Suprapubic skin (tissue), 4 donors: ENCODE measurements around the gene MT1X. TPM values are rescaled to one million over a fixed set of nuclear protein-coding genes. Genes with fewer than 3 reads are reported as not detected.

ENCODE experiments used
- DNase-seq, 2 donors: peaks; one replicate each; pipeline ENCODE4 v3.0.0-alpha.2; 2019; ENCODE audit warnings: low spot score in 2 of 2
- H3K27ac ChIP-seq: fragments of 200-600 bp; sonication (generic); one replicate; pipeline ENCODE4 v1.5.1; 2019
- H3K27me3 ChIP-seq: fragments of 200-600 bp; sonication (generic); one replicate; pipeline ENCODE4 v1.5.1; 2019
- H3K36me3 ChIP-seq: fragments of 200-600 bp; sonication (generic); one replicate; pipeline ENCODE4 v1.5.1; 2019
- H3K4me1 ChIP-seq: fragments of 200-600 bp; sonication (generic); one replicate; pipeline ENCODE4 v1.5.1; 2019
- H3K4me3 ChIP-seq: fragments of 200-600 bp; sonication (generic); one replicate; pipeline ENCODE4 v1.5.1; 2019; ENCODE audit warnings: mild to moderate bottlenecking
- H3K9me3 ChIP-seq: fragments of 200-600 bp; sonication (generic); one replicate; pipeline ENCODE4 v1.5.1; 2019
- EP300 ChIP-seq: sonication (generic); formaldehyde crosslinking; IDR thresholded peaks from one replicate; pipeline ENCODE4 v1.6.1; 2017; ENCODE audit warnings: antibody characterized with exemption
- POLR2A ChIP-seq, 2 donors: fragments of 450-650 bp; IDR thresholded peaks; one replicate each; pipeline ENCODE4 v1.6.1; 2017; ENCODE audit warnings: antibody characterized with exemption in 2 of 2, mild to moderate bottlenecking in 2 of 2, moderate library complexity in 2 of 2
- POLR2AphosphoS5 ChIP-seq, 3 donors: sonication (generic); formaldehyde crosslinking; IDR thresholded peaks; one replicate each; pipeline ENCODE4 v1.6.1; 2017; ENCODE audit warnings: antibody characterized with exemption in 3 of 3
- WGBS: methylation state at CpG from one replicate; pipeline ENCODE4 v1.1.5; 2018; 5-methylcytosine and 5-hydroxymethylcytosine counted together
- total RNA-seq, 4 donors: library from RNA; depleted of rRNA; stranded (reverse); fragments of >200 nt; gene quantifications; one replicate each; pipeline ENCODE4 v1.1.0, GENCODE V29; 2016
- TF ChIP-seq, protein P1 (sequence below), 2 donors: fragments of 200-600 bp in 1 of 2; fragments of 450-650 bp in 1 of 2; sonication (generic) in 1 of 2; IDR thresholded peaks; one replicate each; pipeline ENCODE4 v1.5.1; 2016 to 2019; ENCODE audit warnings: antibody characterized with exemption in 2 of 2, mild to moderate bottlenecking in 1 of 2, moderate library complexity in 1 of 2

Gene MT1X
- total RNA-seq, 4 donors from 2014 or later, result 2,588 to 6,426 (median 4,304) TPM

DNA sequence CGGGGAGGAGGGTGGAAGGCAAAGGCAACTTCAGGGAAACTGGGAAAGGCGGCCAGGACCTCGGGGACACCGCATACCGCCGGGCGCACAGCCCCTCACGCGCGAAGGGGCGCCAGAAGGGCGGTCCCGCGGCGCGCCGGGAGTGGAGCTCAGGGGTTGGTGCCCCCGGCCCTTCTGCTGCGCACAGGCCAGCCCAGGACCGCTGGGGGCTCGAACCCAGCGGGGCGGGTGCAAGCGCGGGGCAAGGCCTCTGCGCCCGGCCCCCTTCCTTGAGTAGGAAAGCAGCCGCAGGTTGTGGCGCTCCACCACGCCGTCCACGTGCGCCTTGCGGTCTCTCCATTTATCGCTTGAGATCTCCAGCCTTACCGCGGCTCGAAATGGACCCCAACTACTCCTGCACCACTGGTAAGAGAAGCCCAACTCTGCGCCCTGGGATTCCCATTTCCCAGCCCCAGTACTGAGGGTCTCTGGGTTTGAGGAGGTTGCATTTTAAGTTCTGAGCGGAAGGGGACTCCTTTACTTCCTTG is 46.8 kb upstream of the MT1X start:
- no peaks in the 10 kb centered on the region for H3K9me3 ChIP-seq
- DNase-seq, result no peak
- no peak overlapping the region for H3K27ac ChIP-seq
- peaks cover 44% of the 10 kb centered on the region for H3K4me1 ChIP-seq
- H3K4me3 ChIP-seq, result peak overlapping the region; percentile 36
- 66% methylated on average over 34 of the region's 40 CpGs for WGBS
- H3K27me3 ChIP-seq, result peaks cover 42% of the 10 kb centered on the region
- TF ChIP-seq POLR2A (IDR thresholded peaks at IDR 0.05) (no peak), POLR2AphosphoS5 (IDR thresholded peaks at IDR 0.05) (no peak), EP300 (no peak)
- TF ChIP-seq, protein P1, sequence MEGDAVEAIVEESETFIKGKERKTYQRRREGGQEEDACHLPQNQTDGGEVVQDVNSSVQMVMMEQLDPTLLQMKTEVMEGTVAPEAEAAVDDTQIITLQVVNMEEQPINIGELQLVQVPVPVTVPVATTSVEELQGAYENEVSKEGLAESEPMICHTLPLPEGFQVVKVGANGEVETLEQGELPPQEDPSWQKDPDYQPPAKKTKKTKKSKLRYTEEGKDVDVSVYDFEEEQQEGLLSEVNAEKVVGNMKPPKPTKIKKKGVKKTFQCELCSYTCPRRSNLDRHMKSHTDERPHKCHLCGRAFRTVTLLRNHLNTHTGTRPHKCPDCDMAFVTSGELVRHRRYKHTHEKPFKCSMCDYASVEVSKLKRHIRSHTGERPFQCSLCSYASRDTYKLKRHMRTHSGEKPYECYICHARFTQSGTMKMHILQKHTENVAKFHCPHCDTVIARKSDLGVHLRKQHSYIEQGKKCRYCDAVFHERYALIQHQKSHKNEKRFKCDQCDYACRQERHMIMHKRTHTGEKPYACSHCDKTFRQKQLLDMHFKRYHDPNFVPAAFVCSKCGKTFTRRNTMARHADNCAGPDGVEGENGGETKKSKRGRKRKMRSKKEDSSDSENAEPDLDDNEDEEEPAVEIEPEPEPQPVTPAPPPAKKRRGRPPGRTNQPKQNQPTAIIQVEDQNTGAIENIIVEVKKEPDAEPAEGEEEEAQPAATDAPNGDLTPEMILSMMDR (IDR thresholded peaks at IDR 0.05), result no peak
- H3K36me3 ChIP-seq, result no peaks in the 10 kb centered on the region

DNA sequence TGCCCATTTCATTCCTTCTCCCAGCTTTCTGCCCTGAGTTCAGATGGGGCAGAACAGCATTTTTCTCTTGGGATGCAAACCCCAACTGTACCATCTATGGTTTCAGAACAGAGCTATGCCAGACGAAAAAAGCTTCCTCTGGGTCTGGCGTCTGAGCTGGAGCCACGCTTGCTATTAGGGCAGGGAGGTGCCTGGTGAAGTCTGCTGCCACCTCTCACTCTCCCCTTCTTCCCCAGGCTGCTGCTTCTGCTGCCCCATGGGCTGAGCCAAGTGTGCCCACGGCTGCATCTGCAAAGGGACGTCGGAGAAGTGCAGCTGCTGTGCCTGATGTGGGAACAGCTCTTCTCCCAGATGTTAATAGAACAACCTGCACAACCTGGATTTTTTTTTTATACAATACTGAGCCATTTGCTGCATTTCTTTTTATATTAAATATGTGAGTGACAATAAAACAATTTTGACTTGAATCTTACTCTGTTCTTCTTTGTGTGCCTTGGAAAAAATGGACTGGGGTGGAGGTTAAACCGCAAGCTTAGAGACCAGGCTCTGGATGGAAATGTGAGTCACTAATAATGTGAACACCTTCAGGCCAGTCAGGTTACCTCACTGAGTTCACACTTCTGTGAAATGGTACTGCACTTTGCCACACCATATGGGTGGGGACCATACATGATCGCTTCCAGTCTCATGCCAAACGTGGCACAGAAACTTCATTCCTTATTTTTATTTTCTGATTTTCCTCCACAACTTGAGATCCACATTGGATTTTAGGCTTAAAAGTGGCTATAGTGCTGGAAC is 45.5 kb upstream of the MT1X start:
- H3K36me3 ChIP-seq, result no peaks in the 10 kb centered on the region
- WGBS, result 72% methylated on average over 7 of the region's 9 CpGs
- TF ChIP-seq POLR2AphosphoS5 (IDR thresholded peaks at IDR 0.05), result no peak
- TF ChIP-seq POLR2A (IDR thresholded peaks at IDR 0.05), result no peak
- TF ChIP-seq EP300, result no peak
- no peak overlapping the region for H3K27ac ChIP-seq
- peaks cover 42% of the 10 kb centered on the region for H3K27me3 ChIP-seq
- DNase-seq, result no peak
- no peaks in the 10 kb centered on the region for H3K9me3 ChIP-seq
- no peak overlapping the region for H3K4me3 ChIP-seq
- H3K4me1 ChIP-seq, result peaks cover 41% of the 10 kb centered on the region

DNA sequence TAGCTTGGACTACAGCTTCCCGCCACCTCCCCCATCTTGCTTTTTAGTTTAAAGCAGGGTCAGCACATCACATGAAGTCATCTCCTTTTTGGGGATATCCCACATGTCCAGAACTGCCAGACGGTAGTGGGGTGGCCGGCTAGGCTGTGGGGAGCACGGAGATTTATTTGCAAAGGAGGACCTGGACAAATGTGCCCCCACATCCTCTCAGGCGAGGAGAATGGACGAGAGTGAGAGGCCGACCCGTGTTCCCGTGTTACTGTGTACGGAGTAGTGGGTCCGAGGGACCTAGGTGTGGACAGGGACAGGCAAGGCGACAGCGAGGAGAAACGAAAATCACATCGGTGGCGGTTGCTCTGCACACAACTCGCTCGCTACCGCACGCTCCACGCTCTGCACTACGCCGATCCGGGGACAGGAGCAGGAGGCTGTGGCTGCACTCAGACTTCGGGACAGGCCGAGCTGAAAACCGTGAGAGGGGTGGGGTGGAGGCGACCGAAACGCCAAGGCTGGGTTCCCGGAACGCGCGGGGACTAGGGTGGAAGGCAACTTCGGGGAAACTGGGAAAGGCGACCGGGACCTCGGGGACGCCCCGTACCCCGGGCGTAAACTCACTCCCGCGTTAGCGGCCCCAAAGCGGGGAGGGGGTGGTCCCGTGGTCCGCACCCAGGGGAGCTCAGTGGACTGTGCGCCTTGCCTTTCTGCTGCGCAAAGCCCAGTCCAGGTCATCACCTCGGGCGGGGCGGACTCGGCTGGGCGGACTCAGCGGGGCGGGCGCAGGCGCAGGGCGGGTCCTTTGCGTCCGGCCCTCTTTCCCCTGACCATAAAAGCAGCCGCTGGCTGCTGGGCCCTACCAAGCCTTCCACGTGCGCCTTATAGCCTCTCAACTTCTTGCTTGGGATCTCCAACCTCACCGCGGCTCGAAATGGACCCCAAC is 44.2 kb upstream of the MT1X start, which contains the start of gene MT1A:
MT1A (plus strand) TSS at position 853 of the 937 bp plus-strand sequence; CDS start at position 926, 73 bp downstream.
- Histone ChIP-seq H3K4me3 (peak within 1 kb of the TSS; percentile 47), H3K36me3 (no peaks in the 10 kb centered on the region), H3K4me1 (peaks cover 34% of the 10 kb centered on the region), H3K9me3 (no peaks in the 10 kb centered on the region), H3K27ac (peak within 1 kb of the TSS; percentile 74), H3K27me3 (peaks cover 42% of the 10 kb centered on the region)
- peak; percentile 88 to 91 for DNase-seq
- TF ChIP-seq EP300, result no peak
- peak in 1 of 2 donors; percentile 63 for TF ChIP-seq POLR2A (IDR thresholded peaks at IDR 0.05)
- TF ChIP-seq POLR2AphosphoS5 (IDR thresholded peaks at IDR 0.05), result peak in 1 of 3 donors; percentile 66
- TF ChIP-seq, protein P1 (IDR thresholded peaks at IDR 0.05), result no peak
- 30% methylated on average over 39 of the region's 68 CpGs for WGBS

DNA sequence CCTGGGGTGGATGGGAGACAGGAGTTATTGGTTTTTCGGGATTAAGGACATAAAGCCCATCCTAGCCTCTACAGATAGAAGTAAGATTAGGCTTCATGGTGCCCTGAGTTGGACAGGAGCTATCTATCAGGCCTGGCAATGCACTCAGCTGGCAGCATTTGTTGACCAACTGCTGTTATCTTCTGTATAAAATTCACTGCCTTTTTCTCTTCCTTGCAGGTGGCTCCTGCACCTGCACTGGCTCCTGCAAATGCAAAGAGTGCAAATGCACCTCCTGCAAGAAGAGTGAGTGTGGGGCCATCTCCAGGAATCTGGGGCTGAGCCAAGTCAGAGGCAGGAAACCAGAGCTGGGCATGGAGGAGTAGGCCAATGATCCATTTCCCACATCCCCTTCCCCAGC is 43.2 kb upstream of the MT1X start:
- H3K4me3 ChIP-seq, result no peak overlapping the region
- H3K27me3 ChIP-seq, result peaks cover 42% of the 10 kb centered on the region

DNA sequence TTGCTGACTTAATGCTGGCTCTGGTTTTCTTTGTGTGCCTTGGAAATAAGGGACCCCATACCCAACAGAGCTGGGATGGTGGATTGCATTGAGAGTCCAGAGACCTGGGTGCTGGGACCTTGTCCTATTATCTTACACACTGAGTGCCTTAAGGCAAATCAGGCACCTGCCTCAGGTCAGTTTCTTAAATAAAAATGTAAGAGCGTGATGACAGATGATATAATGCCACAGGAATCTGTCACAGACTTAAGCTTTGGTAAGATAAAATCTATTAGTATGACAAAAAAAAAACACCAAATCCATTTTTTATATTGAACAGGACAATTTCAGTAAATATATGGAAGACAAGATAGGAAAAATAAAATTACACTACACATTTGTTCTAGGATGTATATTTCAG is 42.2 kb upstream of the MT1X start:
- H3K4me1 ChIP-seq, result peaks cover 38% of the 10 kb centered on the region
- no peak overlapping the region for H3K27ac ChIP-seq
- H3K36me3 ChIP-seq, result no peaks in the 10 kb centered on the region
- DNase-seq, result no peak
- H3K4me3 ChIP-seq, result no peak overlapping the region
- H3K9me3 ChIP-seq, result no peaks in the 10 kb centered on the region
- TF ChIP-seq POLR2A (IDR thresholded peaks at IDR 0.05) (no peak), POLR2AphosphoS5 (IDR thresholded peaks at IDR 0.05) (no peak)
- TF ChIP-seq, protein P1 (IDR thresholded peaks at IDR 0.05), result no peak
- 82% methylated on average over 1 of the region's 1 CpG for WGBS
- peaks cover 34% of the 10 kb centered on the region for H3K27me3 ChIP-seq

More for the DNA sequence above, 43.2 kb upstream of the MT1X start:
- Histone ChIP-seq H3K36me3 (no peaks in the 10 kb centered on the region), H3K9me3 (no peaks in the 10 kb centered on the region), H3K27ac (peak overlapping the region; percentile 74), H3K4me1 (peaks cover 40% of the 10 kb centered on the region)
- TF ChIP-seq EP300 (no peak), POLR2AphosphoS5 (IDR thresholded peaks at IDR 0.05) (no peak), POLR2A (IDR thresholded peaks at IDR 0.05) (no peak)
- TF ChIP-seq, protein P1 (IDR thresholded peaks at IDR 0.05), result no peak
- no peak for DNase-seq
- WGBS, result 90% methylated on average over 1 of the region's 1 CpG
